SH-SY5Y (cell line): Measurements from ENCODE around the gene ACKR2.

Source experiments
- GATA2 ChIP-seq: IDR thresholded peaks from 2 replicates; pipeline ENCODE4 v1.6.1; 2011; ENCODE audit warnings: mild to moderate bottlenecking, low read depth, low read length
- GATA3 ChIP-seq: IDR thresholded peaks from 2 replicates; pipeline ENCODE4 v1.6.1; 2011; ENCODE audit warnings: low read depth, mild to moderate bottlenecking, low read length, moderate library complexity

DNA sequence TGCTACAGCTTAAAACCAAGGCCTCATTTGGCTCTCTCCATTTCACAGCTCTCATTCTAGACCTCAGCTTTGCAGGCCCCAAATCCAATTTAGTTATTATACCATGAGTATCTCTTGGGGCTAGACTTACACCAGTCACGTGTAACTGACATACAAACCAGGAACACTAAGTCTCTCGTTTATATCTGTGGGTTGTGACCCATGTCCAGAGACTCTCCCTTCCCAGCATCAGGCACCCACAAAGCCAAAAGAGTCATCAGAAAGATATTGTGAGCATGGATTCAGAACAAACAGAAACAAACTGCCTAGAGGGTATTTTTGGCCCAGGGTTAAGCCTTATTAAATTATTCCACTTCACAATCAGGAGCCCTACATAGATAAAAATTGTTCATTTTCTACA lies 30.6 kb upstream of the ACKR2 start:
- no peak for TF ChIP-seq GATA2
- TF ChIP-seq GATA3 = no peak
